ENCODE measurements around the gene CHST12.

GRCh38 chr7:2416063-2416462, 12.7 kb downstream of the CHST12 start:
- TF ChIP-seq POLR2AphosphoS5 (IDR thresholded peaks at IDR 0.05; ENCODE audit: low read depth, low read length) = no peak
- no peak for TF ChIP-seq POLR2A (IDR thresholded peaks at IDR 0.05; ENCODE audit: low read depth, low read length)
- TF ChIP-seq TAF1 (IDR thresholded peaks at IDR 0.05; ENCODE audit: borderline replicate concordance, low read depth, low read length) = no peak

Data from GM12892 (cell line).